GM13976 (cell line): ENCODE measurements around the gene RASA3.

ENCODE experiments used
- DNase-seq: peaks from one replicate; pipeline ENCODE4 v3.0.0; 2012; ENCODE audit warnings: low spot score
- CTCF ChIP-seq: IDR thresholded peaks from 2 replicates; pipeline ENCODE4 v1.5.1; 2012; ENCODE audit warnings: borderline replicate concordance, mild to moderate bottlenecking; ENCODE audit not compliant: insufficient read depth; ENCODE audit errors: extremely low read depth, missing control alignments, control extremely low read depth
- in situ Hi-C: fragments of 300-500 bp; cut with MboI; formaldehyde crosslinking; loops from one replicate; pipeline ENCODE4 v1.12.0; 2022; ENCODE audit warnings: low sequenced_read_pairs, mixed read lengths, inconsistent platforms; ENCODE audit not compliant: unreplicated experiment

Gene RASA3

GRCh38 chr13:113937527-113938180 is 194.8 kb downstream of the RASA3 start:
- TF ChIP-seq CTCF = no peak
- in situ Hi-C loops = no loop called here
- DNase-seq = no peak

GRCh38 chr13:113937073-113937472 is 195.3 kb downstream of the RASA3 start:
- no peak for TF ChIP-seq CTCF
- no peak for DNase-seq
- in situ Hi-C loops = no loop called here

GRCh38 chr13:113936166-113936965 is 196.1 kb downstream of the RASA3 start:
- TF ChIP-seq CTCF = no peak
- no peak for DNase-seq
- in situ Hi-C loops = no loop called here

- in situ Hi-C loops = no loop called here
- no peak for DNase-seq
- TF ChIP-seq CTCF = no peak
These were observed 197.2 kb downstream of the RASA3 start for GRCh38 chr13:113935001-113935844.

- in situ Hi-C loops = no loop called here
- no peak for DNase-seq
- no peak for TF ChIP-seq CTCF
These were observed 197.8 kb downstream of the RASA3 start for GRCh38 chr13:113934576-113934975.

- TF ChIP-seq CTCF = no peak
- in situ Hi-C loops = no loop called here
- DNase-seq = no peak
These were observed 198.5 kb downstream of the RASA3 start for GRCh38 chr13:113933901-113934300.
